Measurements from ENCODE around the gene RASGRF2. TPM values are rescaled to one million over a fixed set of nuclear protein-coding genes. Genes with fewer than 3 reads are reported as not detected.

The RASGRF2 gene
- total RNA-seq, 4 donors from 2014 or later, result 1.8 to 4.1 (median 2.5) TPM

GRCh38 chr5:81166430-81166829 lies 206.3 kb downstream of the RASGRF2 start:
- DNase-seq (ENCODE audit: low spot score in 2 of 2), result no peak
- H3K4me3 ChIP-seq, result no peak overlapping the region
- TF ChIP-seq POLR2A (IDR thresholded peaks at IDR 0.05) (no peak), EP300 (IDR thresholded peaks at IDR 0.05) (no peak), POLR2AphosphoS5 (IDR thresholded peaks at IDR 0.05) (no peak)
- TF ChIP-seq, protein P1, sequence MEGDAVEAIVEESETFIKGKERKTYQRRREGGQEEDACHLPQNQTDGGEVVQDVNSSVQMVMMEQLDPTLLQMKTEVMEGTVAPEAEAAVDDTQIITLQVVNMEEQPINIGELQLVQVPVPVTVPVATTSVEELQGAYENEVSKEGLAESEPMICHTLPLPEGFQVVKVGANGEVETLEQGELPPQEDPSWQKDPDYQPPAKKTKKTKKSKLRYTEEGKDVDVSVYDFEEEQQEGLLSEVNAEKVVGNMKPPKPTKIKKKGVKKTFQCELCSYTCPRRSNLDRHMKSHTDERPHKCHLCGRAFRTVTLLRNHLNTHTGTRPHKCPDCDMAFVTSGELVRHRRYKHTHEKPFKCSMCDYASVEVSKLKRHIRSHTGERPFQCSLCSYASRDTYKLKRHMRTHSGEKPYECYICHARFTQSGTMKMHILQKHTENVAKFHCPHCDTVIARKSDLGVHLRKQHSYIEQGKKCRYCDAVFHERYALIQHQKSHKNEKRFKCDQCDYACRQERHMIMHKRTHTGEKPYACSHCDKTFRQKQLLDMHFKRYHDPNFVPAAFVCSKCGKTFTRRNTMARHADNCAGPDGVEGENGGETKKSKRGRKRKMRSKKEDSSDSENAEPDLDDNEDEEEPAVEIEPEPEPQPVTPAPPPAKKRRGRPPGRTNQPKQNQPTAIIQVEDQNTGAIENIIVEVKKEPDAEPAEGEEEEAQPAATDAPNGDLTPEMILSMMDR (IDR thresholded peaks at IDR 0.05), result no peak
- no peak overlapping the region for H3K27ac ChIP-seq
- H3K9me3 ChIP-seq, result no peaks in the 10 kb centered on the region
- no peaks in the 10 kb centered on the region for H3K36me3 ChIP-seq
- H3K27me3 ChIP-seq, result no peaks in the 10 kb centered on the region
- no peaks in the 10 kb centered on the region for H3K4me1 ChIP-seq
- WGBS, result 89% methylated on average over 6 of the region's 6 CpGs

DNA sequence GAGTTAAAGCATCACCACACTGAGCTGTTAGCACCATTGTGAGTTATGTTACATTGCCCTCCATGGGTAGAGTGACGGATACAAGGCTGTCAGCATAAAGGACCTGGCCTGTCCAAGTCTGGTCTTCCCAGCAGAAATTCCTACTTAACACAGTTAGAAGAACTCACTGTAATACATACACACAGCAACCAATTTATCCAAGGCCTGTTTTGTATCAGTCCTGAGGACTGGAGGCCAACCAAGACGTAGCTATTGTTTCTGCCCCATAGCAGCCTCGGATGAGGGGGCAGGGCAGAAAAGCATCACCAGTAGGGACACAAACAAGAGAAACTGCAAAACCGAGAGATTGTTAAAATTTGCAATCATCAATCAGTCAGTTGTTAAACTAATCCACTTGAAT lies 206.9 kb downstream of the RASGRF2 start:
- H3K27me3 ChIP-seq, result no peaks in the 10 kb centered on the region
- no peaks in the 10 kb centered on the region for H3K9me3 ChIP-seq
- no peak overlapping the region for H3K27ac ChIP-seq
- 77% methylated on average over 4 of the region's 4 CpGs for WGBS
- H3K36me3 ChIP-seq, result no peaks in the 10 kb centered on the region
- no peak for TF ChIP-seq POLR2A (IDR thresholded peaks at IDR 0.05)
- TF ChIP-seq, protein P1 (IDR thresholded peaks at IDR 0.05), result no peak
- peaks cover 2% of the 10 kb centered on the region for H3K4me1 ChIP-seq
- no peak overlapping the region for H3K4me3 ChIP-seq
- no peak for DNase-seq (ENCODE audit: low spot score in 2 of 2)

DNA sequence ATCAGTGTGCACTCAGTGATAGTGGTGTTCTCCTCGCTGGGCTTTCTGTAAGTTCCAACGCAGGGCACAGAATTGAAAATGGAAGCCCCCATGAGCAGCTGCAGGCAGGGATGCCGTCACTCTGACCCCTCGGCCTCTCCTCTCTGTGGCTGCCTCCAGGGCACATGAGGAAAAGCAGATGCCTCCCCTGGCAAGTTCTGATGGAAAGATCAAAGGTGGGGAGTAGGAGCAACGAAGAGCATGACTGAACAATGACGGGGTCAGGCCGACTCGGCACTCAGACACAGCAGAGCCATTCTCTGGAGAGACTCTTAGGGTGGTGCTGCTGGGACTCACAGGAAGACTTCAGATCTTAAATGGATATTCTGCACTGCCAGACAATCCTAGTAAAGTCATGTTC lies 207.4 kb downstream of the RASGRF2 start:
- WGBS, result 62% methylated on average over 7 of the region's 8 CpGs
- H3K36me3 ChIP-seq, result no peaks in the 10 kb centered on the region
- H3K4me1 ChIP-seq, result peaks cover 2% of the 10 kb centered on the region
- H3K4me3 ChIP-seq, result no peak overlapping the region
- H3K9me3 ChIP-seq, result no peaks in the 10 kb centered on the region
- TF ChIP-seq POLR2AphosphoS5 (IDR thresholded peaks at IDR 0.05) (no peak), POLR2A (IDR thresholded peaks at IDR 0.05) (no peak), EP300 (IDR thresholded peaks at IDR 0.05) (no peak)
- TF ChIP-seq, protein P1 (IDR thresholded peaks at IDR 0.05), result no peak
- no peaks in the 10 kb centered on the region for H3K27me3 ChIP-seq
- H3K27ac ChIP-seq, result no peak overlapping the region
- DNase-seq (ENCODE audit: low spot score in 2 of 2), result no peak

- Histone ChIP-seq H3K4me1 (peaks cover 2% of the 10 kb centered on the region), H3K27me3 (no peaks in the 10 kb centered on the region), H3K36me3 (no peaks in the 10 kb centered on the region), H3K9me3 (no peaks in the 10 kb centered on the region), H3K27ac (no peak overlapping the region), H3K4me3 (no peak overlapping the region)
- no peak for TF ChIP-seq EP300 (IDR thresholded peaks at IDR 0.05)
- TF ChIP-seq, protein P1 (IDR thresholded peaks at IDR 0.05), result no peak
- TF ChIP-seq POLR2AphosphoS5 (IDR thresholded peaks at IDR 0.05), result no peak
- no peak for TF ChIP-seq POLR2A (IDR thresholded peaks at IDR 0.05)
- 80% methylated on average over 2 of the region's 2 CpGs for WGBS
- DNase-seq (ENCODE audit: low spot score in 2 of 2), result no peak
Measured at GRCh38 chr5:81169924-81170323, 209.8 kb downstream of the RASGRF2 start.

- no peak for TF ChIP-seq EP300 (IDR thresholded peaks at IDR 0.05)
- Histone ChIP-seq H3K27ac (no peak overlapping the region), H3K4me3 (no peak overlapping the region), H3K4me1 (peaks cover 2% of the 10 kb centered on the region), H3K36me3 (no peaks in the 10 kb centered on the region), H3K27me3 (no peaks in the 10 kb centered on the region), H3K9me3 (no peaks in the 10 kb centered on the region)
- WGBS, result 43% methylated on average over 4 of the region's 4 CpGs
- no peak for DNase-seq (ENCODE audit: low spot score in 2 of 2)
Measured at GRCh38 chr5:81171769-81172168, 211.6 kb downstream of the RASGRF2 start.

DNA sequence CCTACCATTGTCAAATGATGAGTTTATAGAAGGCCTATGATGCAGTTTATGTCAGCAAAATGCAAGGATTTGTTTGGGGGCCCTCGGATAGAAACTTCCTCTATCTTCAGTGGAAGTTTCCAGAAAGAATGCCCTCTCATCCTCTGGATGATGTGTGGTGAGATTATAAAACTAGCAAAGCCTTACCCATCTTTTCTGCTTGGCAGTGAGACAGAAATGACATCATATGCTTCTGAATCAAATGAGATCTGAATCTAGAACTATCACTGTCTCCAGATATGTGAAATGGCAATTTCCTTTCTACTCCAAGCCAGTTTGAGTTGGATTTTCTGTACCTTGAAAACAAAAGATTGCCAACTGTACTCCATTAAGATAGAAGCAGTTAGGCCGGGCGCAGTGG lies 212.5 kb downstream of the RASGRF2 start:
- Histone ChIP-seq H3K4me3 (no peak overlapping the region), H3K4me1 (peaks cover 2% of the 10 kb centered on the region), H3K36me3 (no peaks in the 10 kb centered on the region), H3K27me3 (no peaks in the 10 kb centered on the region), H3K9me3 (no peaks in the 10 kb centered on the region), H3K27ac (no peak overlapping the region)
- TF ChIP-seq POLR2A (IDR thresholded peaks at IDR 0.05) (no peak), EP300 (IDR thresholded peaks at IDR 0.05) (no peak), POLR2AphosphoS5 (IDR thresholded peaks at IDR 0.05) (no peak)
- TF ChIP-seq, protein P1 (IDR thresholded peaks at IDR 0.05), result no peak
- 89% methylated on average over 3 of the region's 3 CpGs for WGBS
- DNase-seq (ENCODE audit: low spot score in 2 of 2), result no peak

Measured in suprapubic skin (tissue), 4 donors.